GM12892 (cell line): ENCODE results near the gene S100A14.

Source experiments
- POLR2A ChIP-seq: IDR thresholded peaks from 2 replicates; pipeline ENCODE4 v1.6.1; 2011; ENCODE audit warnings: low read depth, low read length, control low read depth
- POLR2AphosphoS5 ChIP-seq: IDR thresholded peaks from 2 replicates; pipeline ENCODE4 v1.6.1; 2011; ENCODE audit warnings: low read depth, low read length, control low read depth

GRCh38 chr1:153608089-153608682, 7.9 kb downstream of the S100A14 start:
- TF ChIP-seq POLR2A (no peak), POLR2AphosphoS5 (no peak)
